HG02763 (cell line): ENCODE measurements around the gene GSPT1.
"Not testable (repeated sequence)": the region's sequence is repeated elsewhere in the genome, so short reads cannot be mapped to it uniquely, and the experiment has no call there.

ENCODE experiments used
- ATAC-seq: cut with Tn5 transposase; IDR thresholded peaks from one replicate; pipeline ENCODE4 v1.9.1; 2021; ENCODE audit warnings: mild to moderate bottlenecking, moderate library complexity; ENCODE audit not compliant: unreplicated experiment

GSPT1 gene

DNA sequence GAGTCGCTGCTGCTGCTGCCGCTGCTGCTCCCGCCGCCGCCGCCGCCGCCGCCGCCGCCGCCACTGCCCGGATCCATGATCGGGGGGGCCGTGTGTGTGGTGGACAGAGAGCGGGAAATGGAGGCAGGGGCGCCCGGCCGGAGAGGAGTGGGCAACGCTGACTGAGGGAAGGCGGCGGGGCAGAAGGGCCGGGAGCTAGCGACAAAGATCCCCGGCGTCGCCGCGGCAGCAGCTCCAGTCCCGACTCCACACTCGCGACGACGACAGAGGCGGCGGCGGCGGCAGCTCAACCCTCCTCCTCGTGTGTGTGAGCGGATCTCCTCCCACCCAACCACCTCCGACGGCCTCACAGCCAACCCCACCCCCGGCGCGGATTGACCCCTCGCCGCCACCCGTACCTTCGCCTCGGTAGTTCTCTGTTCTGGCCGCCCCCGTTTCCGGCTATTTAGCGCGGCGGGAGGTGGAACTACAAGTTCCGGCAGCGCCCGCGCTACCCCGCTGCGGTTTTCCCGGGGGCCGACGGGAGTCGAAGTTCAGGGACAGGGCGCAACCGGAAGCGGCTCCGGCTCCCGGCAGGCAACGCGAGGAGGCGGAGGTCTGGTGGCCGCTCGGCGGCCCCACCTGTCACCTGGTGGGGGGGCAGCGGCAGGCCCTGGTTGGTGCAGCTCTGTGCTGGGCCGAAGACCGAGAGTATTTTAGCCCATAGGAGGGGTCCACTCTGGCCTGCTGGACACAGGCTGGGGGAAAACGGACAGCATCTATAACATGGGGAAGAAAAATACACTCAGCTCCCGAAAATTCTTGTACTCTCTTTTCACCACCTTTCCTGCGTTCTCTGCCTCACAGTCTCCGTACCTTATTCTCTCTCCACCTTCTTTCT is at the start of gene GSPT1:
Gene GSPT1, minus strand, starts transcription at position 313 of the 880 bp plus-strand sequence. Its CDS starts 236 bp downstream, at position 77.
- peak; percentile 88 for ATAC-seq

DNA sequence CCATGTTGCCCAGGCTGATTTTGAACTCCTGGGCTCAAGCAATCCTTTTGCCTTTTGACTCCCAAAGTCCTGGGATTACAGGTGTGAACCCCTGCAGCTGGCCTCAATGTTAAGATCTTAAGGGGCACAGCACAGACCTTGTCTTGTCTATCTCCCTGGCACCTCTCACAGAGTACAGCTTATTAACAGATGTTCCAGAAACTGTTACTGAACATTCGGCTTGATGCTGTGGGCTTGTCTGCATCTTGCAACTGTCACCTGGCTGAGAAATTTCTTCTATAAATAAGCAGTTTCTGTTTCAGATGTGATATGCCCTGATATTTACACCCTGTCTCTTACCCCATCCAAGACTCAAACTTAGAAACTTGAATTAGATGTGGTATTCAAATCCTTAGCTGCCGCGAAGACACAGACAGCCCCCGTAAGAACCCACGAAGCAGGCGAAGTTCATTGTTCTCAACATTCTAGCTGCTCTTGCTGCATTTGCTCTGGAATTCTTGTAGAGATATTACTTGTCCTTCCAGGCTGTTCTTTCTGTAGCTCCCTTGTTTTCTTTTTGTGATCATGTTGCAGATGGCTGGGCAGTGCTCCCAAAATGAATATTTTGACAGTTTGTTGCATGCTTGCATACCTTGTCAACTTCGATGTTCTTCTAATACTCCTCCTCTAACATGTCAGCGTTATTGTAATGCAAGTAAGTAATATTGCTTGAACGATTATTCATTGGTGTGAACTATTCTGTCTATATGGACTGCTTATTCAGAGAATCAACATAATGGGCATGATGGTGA is 49.2 kb upstream of the GSPT1 start, which contains the start of gene TNFRSF17:
Gene TNFRSF17, plus strand, starts transcription at position 450 of the 791 bp plus-strand sequence. Its CDS starts 115 bp downstream, at position 565.
- peak; percentile 75 for ATAC-seq

GRCh38 chr16:11963706-11964105 is 48.0 kb upstream of the GSPT1 start:
- no peak for ATAC-seq

DNA sequence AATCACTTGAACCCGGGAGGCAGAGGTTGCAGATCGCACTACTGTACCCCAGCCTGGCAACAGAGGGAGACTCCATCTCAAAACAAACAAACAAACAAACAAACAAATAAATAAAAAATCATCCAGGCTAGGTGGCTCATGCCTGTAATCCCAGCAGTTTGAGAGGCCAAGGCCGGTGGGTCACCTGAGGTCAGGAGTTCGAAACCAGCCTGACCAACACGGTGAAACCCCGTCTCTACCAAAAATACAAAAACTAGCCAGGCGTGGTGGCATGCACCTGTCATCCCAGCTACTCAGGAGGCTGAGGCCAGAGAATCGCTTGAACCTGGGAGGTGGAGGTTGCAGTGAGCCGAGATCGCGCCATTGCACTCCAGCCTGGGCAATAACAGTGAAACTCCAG is 47.2 kb upstream of the GSPT1 start:
- not testable (repeated sequence) for ATAC-seq

DNA sequence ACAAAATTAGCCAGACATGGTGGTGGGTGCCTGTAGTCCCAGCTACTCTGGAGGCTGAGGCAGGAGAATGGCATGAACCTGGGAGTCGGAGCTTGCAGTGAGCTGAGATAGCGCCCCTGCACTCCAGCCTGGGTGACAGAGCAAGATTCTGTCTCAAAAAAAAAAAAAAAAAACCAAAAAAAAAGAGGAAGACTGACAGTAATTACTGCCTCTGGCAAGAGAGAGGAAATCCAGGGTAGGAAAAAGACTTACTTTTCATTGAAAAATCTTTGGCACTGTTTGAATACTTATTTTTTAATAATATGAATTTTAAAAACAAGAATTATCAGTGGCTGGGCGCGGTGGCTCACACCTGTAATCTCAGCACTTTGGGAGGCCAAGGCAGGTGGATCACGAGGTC is 46.7 kb upstream of the GSPT1 start:
- ATAC-seq = not testable (repeated sequence)

- no peak for ATAC-seq
Observed at GRCh38 chr16:11957591-11958395, 42.0 kb upstream of the GSPT1 start.

- ATAC-seq = no peak
Observed at GRCh38 chr16:11956558-11956957, 40.8 kb upstream of the GSPT1 start.

DNA sequence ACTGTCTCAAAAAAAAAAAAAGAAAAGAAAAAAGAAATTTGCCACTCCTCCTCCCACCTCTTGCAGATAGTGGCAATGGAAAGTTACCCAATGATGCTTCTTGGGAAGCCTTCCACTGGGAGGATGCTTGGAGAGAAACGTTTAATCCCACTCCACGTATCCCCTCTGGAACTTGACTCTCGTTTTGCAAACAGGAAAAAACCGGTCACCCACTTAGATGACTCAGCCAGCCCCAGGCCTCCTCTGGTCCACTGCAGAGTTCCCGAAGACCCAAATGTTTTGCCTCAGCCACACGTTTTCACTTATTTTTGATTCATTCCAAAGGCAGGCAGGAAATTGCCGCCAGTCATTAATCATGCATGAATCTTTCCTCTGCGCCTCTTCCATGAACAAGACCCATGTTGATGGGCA is 40.0 kb upstream of the GSPT1 start:
- ATAC-seq = no peak

- ATAC-seq = not testable (repeated sequence)
Observed at GRCh38 chr16:11953576-11953975, 37.8 kb upstream of the GSPT1 start.

DNA sequence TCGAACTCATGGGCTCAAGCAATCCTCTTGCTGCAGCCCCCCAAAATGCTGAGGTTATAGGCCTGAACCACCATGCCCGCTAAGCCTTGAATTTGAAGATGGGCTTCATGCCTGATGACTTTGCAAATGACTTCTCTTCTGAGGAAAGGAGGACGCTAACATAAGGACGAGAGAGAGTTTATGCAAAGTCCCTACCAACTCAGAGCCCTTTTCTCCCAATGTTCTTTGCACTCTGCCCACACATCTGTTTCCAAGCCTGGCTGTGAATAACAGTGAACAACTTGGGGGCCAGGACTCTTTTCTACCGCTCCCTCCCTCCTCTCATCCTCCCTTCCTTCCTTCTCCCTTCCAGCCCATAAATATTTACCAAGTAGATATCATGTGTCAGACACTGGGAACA is 34.6 kb upstream of the GSPT1 start:
- no peak for ATAC-seq

- no peak for ATAC-seq
Observed at GRCh38 chr16:11949527-11949926, 33.8 kb upstream of the GSPT1 start.

GRCh38 chr16:11948819-11949218 is 33.1 kb upstream of the GSPT1 start:
- ATAC-seq = no peak

DNA sequence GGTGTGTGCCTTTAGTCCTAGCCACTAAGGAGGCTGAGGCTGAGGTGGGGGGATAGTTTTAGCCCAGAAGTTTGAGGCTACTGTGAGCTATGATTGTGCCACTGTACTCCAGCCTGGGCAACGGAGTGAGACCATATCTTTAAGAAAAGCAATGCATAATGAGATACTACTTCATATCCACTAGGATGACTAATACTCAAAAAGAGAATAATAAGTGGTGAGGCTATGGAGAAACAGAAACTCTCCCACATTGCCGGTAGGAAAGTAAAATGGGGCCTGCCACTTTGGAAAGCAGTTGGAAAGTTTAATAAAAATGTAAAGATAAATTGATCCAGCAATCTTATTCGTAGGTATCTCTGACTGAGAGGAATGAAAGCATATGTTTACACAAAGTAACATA is 30.7 kb upstream of the GSPT1 start:
- ATAC-seq = no peak

DNA sequence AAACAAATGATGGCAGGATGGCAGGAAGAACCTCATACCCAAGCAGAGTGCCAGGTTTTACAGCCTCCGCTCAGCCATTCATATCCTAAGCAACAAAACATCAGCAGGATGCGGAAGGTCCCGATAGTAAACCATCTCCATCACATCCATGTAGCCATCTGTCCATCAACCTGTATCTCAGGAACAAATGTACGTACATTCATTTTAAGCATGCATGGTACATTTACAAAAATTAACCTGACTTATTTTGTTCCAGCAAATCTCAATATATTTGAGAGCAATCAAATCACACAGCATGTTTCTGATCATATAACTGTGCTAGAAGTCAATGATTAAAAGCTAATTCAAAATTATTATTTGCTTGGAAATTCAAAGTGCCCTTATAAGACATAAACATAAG is 26.2 kb upstream of the GSPT1 start, which contains the start of gene NPIPB2:
Gene NPIPB2, minus strand, starts transcription at position 101 of the 400 bp plus-strand sequence. Its CDS starts 0 bp downstream, at position 101.
- ATAC-seq = not testable (repeated sequence)

- not testable (repeated sequence) for ATAC-seq
Observed at GRCh38 chr16:11927350-11927749, 11.6 kb upstream of the GSPT1 start.

GRCh38 chr16:11924046-11924445 is 8.3 kb upstream of the GSPT1 start:
- not testable (repeated sequence) for ATAC-seq

GRCh38 chr16:11916524-11917285 is 949 bp upstream of the GSPT1 start:
- ATAC-seq = no peak

- peak; percentile 25 for ATAC-seq
Observed at GRCh38 chr16:11915114-11915643, 577 bp downstream of the GSPT1 start.

- no peak for ATAC-seq
Observed at GRCh38 chr16:11914210-11915113, 1.3 kb downstream of the GSPT1 start.
